ENCODE measurements around the gene TNFSF11.
A peak's percentile ranks its signal among the peaks of the same experiment; 100 is the strongest.

The TNFSF11 gene

GRCh38 chr13:42656161-42656560, 82.2 kb downstream of the TNFSF11 start:
- DNase-seq: peak; percentile 78

- DNase-seq: no peak
Measured at GRCh38 chr13:42656958-42657357, 83.0 kb downstream of the TNFSF11 start.
